NCI-H446 treated with DMSO at 0.1 percent for 48 hours (cell line): ENCODE measurements around the gene ZYG11A.

Source experiments
- DNase-seq: peaks from one replicate; lab custom pipeline; 2025; lab: John Stamatoyannopoulos, UW

The ZYG11A gene

GRCh38 chr1:52877554-52877953 lies 35.0 kb downstream of the ZYG11A start:
- no peak for DNase-seq

- DNase-seq, result no peak
These were observed 37.6 kb downstream of the ZYG11A start for GRCh38 chr1:52880206-52880605.

- DNase-seq, result no peak
These were observed 44.9 kb downstream of the ZYG11A start for GRCh38 chr1:52887483-52887882.

- DNase-seq, result no peak
These were observed 50.1 kb downstream of the ZYG11A start for GRCh38 chr1:52892424-52893215.

GRCh38 chr1:52899445-52899894 lies 56.9 kb downstream of the ZYG11A start:
- DNase-seq, result no peak

GRCh38 chr1:52900402-52900801 lies 57.8 kb downstream of the ZYG11A start:
- DNase-seq, result no peak

- DNase-seq, result no peak
These were observed 58.8 kb downstream of the ZYG11A start for GRCh38 chr1:52901384-52901783.

GRCh38 chr1:52904208-52904926 lies 61.8 kb downstream of the ZYG11A start:
- DNase-seq, result no peak

GRCh38 chr1:52904927-52905698 lies 62.6 kb downstream of the ZYG11A start:
- no peak for DNase-seq

GRCh38 chr1:52906135-52906603 lies 63.6 kb downstream of the ZYG11A start:
- no peak for DNase-seq

GRCh38 chr1:52907068-52907811 lies 64.7 kb downstream of the ZYG11A start:
- DNase-seq, result no peak

GRCh38 chr1:52907812-52908153 lies 65.2 kb downstream of the ZYG11A start:
- DNase-seq, result no peak

- no peak for DNase-seq
These were observed 69.0 kb downstream of the ZYG11A start for GRCh38 chr1:52911541-52911940.

- DNase-seq, result no peak
These were observed 70.5 kb downstream of the ZYG11A start for GRCh38 chr1:52913014-52913413.

GRCh38 chr1:52913537-52913936 lies 71.0 kb downstream of the ZYG11A start:
- no peak for DNase-seq

- DNase-seq, result no peak
These were observed 71.9 kb downstream of the ZYG11A start for GRCh38 chr1:52914463-52914862.

GRCh38 chr1:52915211-52915854 lies 72.8 kb downstream of the ZYG11A start:
- no peak for DNase-seq

GRCh38 chr1:52915855-52916220 lies 73.3 kb downstream of the ZYG11A start:
- no peak for DNase-seq

GRCh38 chr1:52916241-52916975 lies 73.8 kb downstream of the ZYG11A start:
- no peak for DNase-seq

GRCh38 chr1:52917156-52917555 lies 74.6 kb downstream of the ZYG11A start:
- no peak for DNase-seq

- no peak for DNase-seq
These were observed 75.0 kb downstream of the ZYG11A start for GRCh38 chr1:52917581-52917980.
